Esophagus squamous epithelium (tissue), 4 donors: ENCODE measurements around the gene PATL1.

Source experiments
- POLR2A ChIP-seq, 4 donors: fragments of 450-650 bp; IDR thresholded peaks; one replicate each; pipeline ENCODE4 v1.6.1; 2017; ENCODE audit warnings: antibody characterized with exemption in 4 of 4, mild to moderate bottlenecking in 4 of 4, moderate library complexity in 3 of 4
- TF ChIP-seq, protein P1 (sequence below), 6 experiments: fragments of 450-650 bp in 4 of 6; fragments of 200-600 bp in 2 of 6; sonication (generic) in 2 of 6; IDR thresholded peaks; one replicate each; pipeline ENCODE4 v1.5.1; 2016 to 2019; ENCODE audit warnings: antibody characterized with exemption in 6 of 6, mild to moderate bottlenecking in 4 of 6, moderate library complexity in 4 of 6

DNA sequence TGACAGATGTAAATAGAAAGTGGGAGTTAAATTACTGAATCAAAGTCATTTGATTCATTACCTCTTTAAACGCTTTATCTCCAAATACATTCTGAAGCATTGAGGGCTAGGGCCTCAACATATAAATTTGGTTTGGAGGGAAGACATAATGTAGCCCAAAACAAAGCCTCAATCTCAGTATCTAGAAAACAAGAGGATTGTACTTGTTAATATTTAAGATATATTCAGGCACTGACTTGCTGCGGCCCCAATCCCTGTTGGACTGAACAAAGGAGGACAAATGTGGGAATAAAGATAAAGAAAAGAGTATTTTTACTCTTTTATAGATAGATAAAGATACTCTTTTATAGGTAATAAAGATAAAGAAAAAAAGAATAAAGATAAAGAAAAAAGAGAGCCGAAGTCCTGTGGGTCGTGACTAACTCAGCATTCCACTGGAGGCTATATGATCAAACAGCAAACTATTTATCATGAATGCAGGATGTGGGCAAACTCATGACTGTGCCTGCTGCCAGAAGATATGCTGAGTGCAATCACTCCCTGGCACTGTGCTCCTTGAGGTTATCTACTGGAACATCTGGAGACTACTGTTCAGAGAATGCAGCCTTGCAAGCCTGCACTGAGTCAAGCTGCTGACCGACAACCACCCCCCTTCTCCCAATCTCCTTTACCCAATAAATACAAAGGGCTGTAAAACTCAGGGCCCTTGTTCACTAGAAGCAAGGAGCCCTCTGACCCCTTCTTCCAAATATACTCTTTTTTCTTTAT is 37.9 kb upstream of the PATL1 start:
- TF ChIP-seq, protein P1, sequence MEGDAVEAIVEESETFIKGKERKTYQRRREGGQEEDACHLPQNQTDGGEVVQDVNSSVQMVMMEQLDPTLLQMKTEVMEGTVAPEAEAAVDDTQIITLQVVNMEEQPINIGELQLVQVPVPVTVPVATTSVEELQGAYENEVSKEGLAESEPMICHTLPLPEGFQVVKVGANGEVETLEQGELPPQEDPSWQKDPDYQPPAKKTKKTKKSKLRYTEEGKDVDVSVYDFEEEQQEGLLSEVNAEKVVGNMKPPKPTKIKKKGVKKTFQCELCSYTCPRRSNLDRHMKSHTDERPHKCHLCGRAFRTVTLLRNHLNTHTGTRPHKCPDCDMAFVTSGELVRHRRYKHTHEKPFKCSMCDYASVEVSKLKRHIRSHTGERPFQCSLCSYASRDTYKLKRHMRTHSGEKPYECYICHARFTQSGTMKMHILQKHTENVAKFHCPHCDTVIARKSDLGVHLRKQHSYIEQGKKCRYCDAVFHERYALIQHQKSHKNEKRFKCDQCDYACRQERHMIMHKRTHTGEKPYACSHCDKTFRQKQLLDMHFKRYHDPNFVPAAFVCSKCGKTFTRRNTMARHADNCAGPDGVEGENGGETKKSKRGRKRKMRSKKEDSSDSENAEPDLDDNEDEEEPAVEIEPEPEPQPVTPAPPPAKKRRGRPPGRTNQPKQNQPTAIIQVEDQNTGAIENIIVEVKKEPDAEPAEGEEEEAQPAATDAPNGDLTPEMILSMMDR (IDR thresholded peaks at IDR 0.05) = no peak
- no peak for TF ChIP-seq POLR2A (IDR thresholded peaks at IDR 0.05)
